ENCODE data around the gene DST. TPM values are rescaled to one million over a fixed set of nuclear protein-coding genes. Genes with fewer than 3 reads are reported as not detected.

DST gene
- total and polyA plus RNA-seq, 2 of the 8 experiments (the other 6 are each of a cell fraction or from before 2014, with no cell fraction given), result 49.4 to 116 TPM

- TF ChIP-seq TEAD4 (IDR thresholded peaks at IDR 0.05; ENCODE audit: low read depth, low read length), result no peak
- TF ChIP-seq CBX5 (IDR thresholded peaks at IDR 0.05; ENCODE audit: low read depth, low read length), result no peak
- no peak for TF ChIP-seq POLR2AphosphoS5 (IDR thresholded peaks at IDR 0.05; ENCODE audit: low read depth, low read length)
- no peak for TF ChIP-seq CBX8 (IDR thresholded peaks at IDR 0.05; ENCODE audit: borderline replicate concordance, low read depth, low read length)
- no peak for TF ChIP-seq SP2 (IDR thresholded peaks at IDR 0.05; ENCODE audit: low read length)
- TF ChIP-seq PHF8 (conservative IDR thresholded peaks at IDR 0.05; ENCODE audit: low read depth, low read length), result no peak
- no peak for TF ChIP-seq JUND (IDR thresholded peaks at IDR 0.05; ENCODE audit: low read length)
These were observed 35.5 kb downstream of the DST start (continued) for GRCh38 chr6:56607111-56607752.
